ENCODE measurements around the gene CAMK1D. TPM values are rescaled to one million over a fixed set of nuclear protein-coding genes. Genes with fewer than 3 reads are reported as not detected.

The CAMK1D gene
- total RNA-seq, 1 experiment from 2014 or later = 6.3 TPM

DNA sequence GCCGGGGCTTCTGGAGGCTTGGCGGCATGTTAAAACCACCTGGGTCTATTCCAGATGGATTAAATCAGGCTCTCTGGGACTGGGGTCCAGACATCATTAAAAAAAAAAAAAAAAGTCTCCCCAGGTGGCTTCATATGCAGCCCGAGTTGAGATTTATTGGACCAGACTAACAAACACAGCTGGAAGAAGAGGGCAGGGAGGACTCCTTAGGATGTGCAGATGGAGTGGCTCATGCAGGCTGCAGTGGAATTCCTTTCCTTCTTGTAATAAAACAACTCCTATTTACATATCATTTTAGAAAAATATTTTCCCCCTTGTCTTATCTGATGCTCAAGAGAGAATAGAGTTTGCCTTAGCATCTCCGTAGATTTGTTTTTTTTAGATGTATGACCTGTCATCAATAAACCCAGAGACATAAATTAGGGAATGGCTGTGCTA, 238.1 kb downstream of the CAMK1D start:
- H2AK5ac ChIP-seq (ENCODE audit: insufficient read length, low read length) = no peak overlapping the region
- Mint-ChIP-seq H3K27ac (no peak overlapping the region), H3K27me3 (ENCODE audit: low read depth) (no peaks in the 10 kb centered on the region), H3K4me1 (peaks cover 3 to 4% of the 10 kb centered on the region in 2 experiments; a peak in 3 of 4 replicates), H3K9me3 (peaks cover 0 to 2% of the 10 kb centered on the region in 2 experiments; a peak in 2 of 5 replicates), H3K4me3 (no peak overlapping the region), H3K36me3 (ENCODE audit: insufficient read depth in 1 of 3, low read depth in 3 of 3) (0 out of 7 replicates have a peak, but pooled peaks cover 0 to 3% (median 0%) of the 10 kb centered on the region in 3 experiments)
- TF ChIP-seq, protein P1, sequence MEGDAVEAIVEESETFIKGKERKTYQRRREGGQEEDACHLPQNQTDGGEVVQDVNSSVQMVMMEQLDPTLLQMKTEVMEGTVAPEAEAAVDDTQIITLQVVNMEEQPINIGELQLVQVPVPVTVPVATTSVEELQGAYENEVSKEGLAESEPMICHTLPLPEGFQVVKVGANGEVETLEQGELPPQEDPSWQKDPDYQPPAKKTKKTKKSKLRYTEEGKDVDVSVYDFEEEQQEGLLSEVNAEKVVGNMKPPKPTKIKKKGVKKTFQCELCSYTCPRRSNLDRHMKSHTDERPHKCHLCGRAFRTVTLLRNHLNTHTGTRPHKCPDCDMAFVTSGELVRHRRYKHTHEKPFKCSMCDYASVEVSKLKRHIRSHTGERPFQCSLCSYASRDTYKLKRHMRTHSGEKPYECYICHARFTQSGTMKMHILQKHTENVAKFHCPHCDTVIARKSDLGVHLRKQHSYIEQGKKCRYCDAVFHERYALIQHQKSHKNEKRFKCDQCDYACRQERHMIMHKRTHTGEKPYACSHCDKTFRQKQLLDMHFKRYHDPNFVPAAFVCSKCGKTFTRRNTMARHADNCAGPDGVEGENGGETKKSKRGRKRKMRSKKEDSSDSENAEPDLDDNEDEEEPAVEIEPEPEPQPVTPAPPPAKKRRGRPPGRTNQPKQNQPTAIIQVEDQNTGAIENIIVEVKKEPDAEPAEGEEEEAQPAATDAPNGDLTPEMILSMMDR (conservative IDR thresholded peaks at IDR 0.05) = no peak
- no peak overlapping the region for H4K91ac ChIP-seq (ENCODE audit: insufficient read length, low read depth, low read length)
- H4K8ac ChIP-seq (replicated peaks; ENCODE audit: insufficient read length, low read depth, low read length) = no peak overlapping the region
- no peaks in the 10 kb centered on the region for H3K79me1 ChIP-seq (ENCODE audit: insufficient read depth, low read depth, low read length, poor library complexity, severe bottlenecking)
- H2BK20ac ChIP-seq (ENCODE audit: low read depth, low read length, poor library complexity, severe bottlenecking) = no peak overlapping the region
- no peaks in the 10 kb centered on the region for H3K27me3 ChIP-seq (ENCODE audit: insufficient read depth, low read length)
- no CpG with 5 or more reads among the region's 4 CpGs for WGBS (ENCODE audit: extremely low coverage, insufficient read length, low lambda C conversion rate)
- no peak overlapping the region for H2BK12ac ChIP-seq (ENCODE audit: insufficient read length, low read depth, low read length)
- no peaks in the 10 kb centered on the region for H4K20me1 ChIP-seq (ENCODE audit: control insufficient read depth, insufficient read depth, insufficient read length)
- H3K14ac ChIP-seq (ENCODE audit: insufficient read depth, low read length) = no peak overlapping the region
- H3K4me1 ChIP-seq (ENCODE audit: insufficient read depth, low read length) = no peaks in the 10 kb centered on the region
- H2BK120ac ChIP-seq (ENCODE audit: low read depth, low read length, poor library complexity, severe bottlenecking) = no peak overlapping the region
- no peak overlapping the region for H2BK5ac ChIP-seq (ENCODE audit: insufficient read length, low read length)
- no peak overlapping the region for H3K27ac ChIP-seq (ENCODE audit: insufficient read length, low read depth, low read length)
- H3K4me2 ChIP-seq (ENCODE audit: insufficient read depth, insufficient read length, low read length) = no peak overlapping the region
- H3K9ac ChIP-seq (ENCODE audit: extremely low read depth, insufficient read length, low read length) = no peak overlapping the region
- no peak overlapping the region for H3K4ac ChIP-seq (ENCODE audit: low read depth, low read length)
- no peak overlapping the region for H3K23ac ChIP-seq (ENCODE audit: insufficient read length, low read depth, low read length)
- no peak overlapping the region for H2BK15ac ChIP-seq (ENCODE audit: low read depth, low read length)
- no peak overlapping the region for H4K5ac ChIP-seq (ENCODE audit: insufficient read length, low read depth, low read length)
- no peak overlapping the region for H3T11ph ChIP-seq (ENCODE audit: low read length)
- no peaks in the 10 kb centered on the region for H3K79me2 ChIP-seq (ENCODE audit: insufficient read depth, low read length)
- H3K56ac ChIP-seq (ENCODE audit: insufficient read length, low read depth, low read length) = no peak overlapping the region
- no peak for DNase-seq
- H3K18ac ChIP-seq (ENCODE audit: insufficient read length, low read depth, low read length) = no peak overlapping the region
- no peaks in the 10 kb centered on the region for H3K9me3 ChIP-seq (ENCODE audit: control insufficient read depth, low read depth, low read length)
- H3K23me2 ChIP-seq (ENCODE audit: insufficient read length, low read depth, low read length, poor library complexity, severe bottlenecking) = no peaks in the 10 kb centered on the region
- H2AFZ ChIP-seq (ENCODE audit: low read length) = no peak overlapping the region

Data from H9 (cell line).